Astrocyte (in vitro differentiated cells and primary cell): ENCODE measurements around the gene CERKL. TPM values are rescaled to one million over a fixed set of nuclear protein-coding genes. Genes with fewer than 3 reads are reported as not detected.

ENCODE experiments used
- DNase-seq: peaks from one replicate; pipeline ENCODE4 v3.0.0-alpha.2; 2010; ENCODE audit warnings: low read depth
- FAIRE-seq: peaks from 2 replicates; lab custom pipeline; 2011; peaks lifted over from hg19 to GRCh38; lab: Jason Lieb, UNC
- H2AFZ ChIP-seq: 2 replicates; pipeline ENCODE4 v1.6.0; 2012; ENCODE audit warnings: low read depth, low read length, inconsistent platforms
- H3K27ac ChIP-seq: 2 replicates; pipeline ENCODE4 v1.5.1; 2011; ENCODE audit warnings: low read depth, low read length, inconsistent platforms
- H3K27me3 ChIP-seq: 2 replicates; pipeline ENCODE4 v1.6.0; 2011; ENCODE audit warnings: low read length, inconsistent platforms; ENCODE audit not compliant: insufficient read depth
- H3K36me3 ChIP-seq: 2 replicates; pipeline ENCODE4 v1.5.1; 2011; ENCODE audit warnings: low read length, inconsistent platforms; ENCODE audit not compliant: insufficient read depth
- H3K4me1 ChIP-seq: 2 replicates; pipeline ENCODE4 v1.5.1; 2011; ENCODE audit warnings: low read length, inconsistent platforms; ENCODE audit not compliant: insufficient read depth
- H3K4me2 ChIP-seq: 2 replicates; pipeline ENCODE4 v1.6.0; 2012; ENCODE audit warnings: low read length, inconsistent platforms
- H3K4me3 ChIP-seq: 2 replicates; pipeline ENCODE4 v1.5.1; 2011; ENCODE audit warnings: low read depth, mild to moderate bottlenecking, low read length, inconsistent platforms; ENCODE audit not compliant: insufficient read depth
- H3K79me2 ChIP-seq: 2 replicates; pipeline ENCODE4 v1.6.0; 2012; ENCODE audit warnings: mild to moderate bottlenecking, low read length, inconsistent platforms; ENCODE audit not compliant: insufficient read depth
- H3K9ac ChIP-seq: 2 replicates; pipeline ENCODE4 v1.6.0; 2012; ENCODE audit warnings: mild to moderate bottlenecking, low read length, inconsistent platforms
- H3K9me3 ChIP-seq: 2 replicates; pipeline ENCODE4 v1.5.1; 2012; ENCODE audit warnings: low read depth, mild to moderate bottlenecking, low read length, inconsistent platforms; ENCODE audit not compliant: insufficient read depth
- H4K20me1 ChIP-seq: 2 replicates; pipeline ENCODE4 v1.6.0; 2012; ENCODE audit warnings: low read length, inconsistent platforms; ENCODE audit not compliant: insufficient read depth
- H3K27ac Mint-ChIP-seq: one replicate; pipeline ENCODE4 v1.8.0; 2021; ENCODE audit warnings: mild to moderate bottlenecking, mixed read lengths; ENCODE audit not compliant: unreplicated experiment
- H3K27me3 Mint-ChIP-seq: one replicate; pipeline ENCODE4 v1.8.0; 2021; ENCODE audit warnings: low read depth, mixed read lengths; ENCODE audit not compliant: unreplicated experiment
- H3K36me3 Mint-ChIP-seq: one replicate; pipeline ENCODE4 v1.8.0; 2021; ENCODE audit warnings: low read depth, mixed read lengths; ENCODE audit not compliant: unreplicated experiment
- H3K4me1 Mint-ChIP-seq: one replicate; pipeline ENCODE4 v1.8.0; 2021; ENCODE audit warnings: low read depth, mixed read lengths; ENCODE audit not compliant: unreplicated experiment
- H3K4me3 Mint-ChIP-seq: one replicate; pipeline ENCODE4 v1.8.0; 2021; ENCODE audit warnings: mild to moderate bottlenecking, moderate library complexity, mixed read lengths; ENCODE audit not compliant: unreplicated experiment
- H3K9me3 Mint-ChIP-seq: one replicate; pipeline ENCODE4 v1.8.0; 2021; ENCODE audit warnings: mild to moderate bottlenecking, mixed read lengths; ENCODE audit not compliant: unreplicated experiment
- CTCF ChIP-seq: IDR thresholded peaks from 2 replicates; pipeline ENCODE4 v1.5.1; 2011; ENCODE audit warnings: low read depth, mild to moderate bottlenecking, inconsistent platforms, low read length, moderate library complexity; ENCODE audit not compliant: insufficient read depth
- EZH2 ChIP-seq: IDR thresholded peaks from 2 replicates; pipeline ENCODE4 v1.6.1; 2012; ENCODE audit warnings: mild to moderate bottlenecking, low read length, inconsistent platforms; ENCODE audit not compliant: insufficient read depth
- total RNA-seq: library from RNA; stranded (reverse); gene quantifications from 2 replicates; pipeline ENCODE4 v1.2.1, GENCODE V29; 2021

CERKL gene
- total RNA-seq, 1 donor from 2014 or later, result 0.16 TPM

- no peaks in the 10 kb centered on the region for H3K27me3 ChIP-seq
- H3K4me3 Mint-ChIP-seq, result no peak overlapping the region
- DNase-seq, result no peak
- no peak overlapping the region for H3K4me2 ChIP-seq
- H3K4me1 Mint-ChIP-seq, result peaks cover 3% of the 10 kb centered on the region
- no peaks in the 10 kb centered on the region for H3K9me3 Mint-ChIP-seq
- no peak overlapping the region for H3K27ac ChIP-seq
- no peaks in the 10 kb centered on the region for H3K79me2 ChIP-seq
- no peaks in the 10 kb centered on the region for H3K36me3 Mint-ChIP-seq
- no peak overlapping the region for H3K9ac ChIP-seq
- no peak for TF ChIP-seq EZH2
- TF ChIP-seq CTCF, result no peak
- H3K27me3 Mint-ChIP-seq, result no peaks in the 10 kb centered on the region
- H2AFZ ChIP-seq, result no peak overlapping the region
- no peak overlapping the region for H3K4me3 ChIP-seq
- no peaks in the 10 kb centered on the region for H3K36me3 ChIP-seq
- H3K9me3 ChIP-seq, result no peaks in the 10 kb centered on the region
- H3K4me1 ChIP-seq, result no peaks in the 10 kb centered on the region
- FAIRE-seq, result no peak
- H3K27ac Mint-ChIP-seq, result no peak overlapping the region
- H4K20me1 ChIP-seq, result no peaks in the 10 kb centered on the region
These were observed 136.7 kb downstream of the CERKL start for GRCh38 chr2:181520253-181520652.

- H3K27ac ChIP-seq, result no peak overlapping the region
- H3K27me3 ChIP-seq, result no peaks in the 10 kb centered on the region
- no peaks in the 10 kb centered on the region for H3K4me1 ChIP-seq
- FAIRE-seq (no peak), DNase-seq (peak; percentile 1)
- no peak overlapping the region for H3K9ac ChIP-seq
- Mint-ChIP-seq H3K4me1 (peaks cover 3% of the 10 kb centered on the region), H3K36me3 (no peaks in the 10 kb centered on the region), H3K27me3 (no peaks in the 10 kb centered on the region), H3K4me3 (no peak overlapping the region), H3K9me3 (no peaks in the 10 kb centered on the region), H3K27ac (no peak overlapping the region)
- no peaks in the 10 kb centered on the region for H3K36me3 ChIP-seq
- no peaks in the 10 kb centered on the region for H4K20me1 ChIP-seq
- TF ChIP-seq EZH2 (no peak), CTCF (no peak)
- H3K4me3 ChIP-seq, result no peak overlapping the region
- H3K4me2 ChIP-seq, result no peak overlapping the region
- H2AFZ ChIP-seq, result no peak overlapping the region
- H3K79me2 ChIP-seq, result no peaks in the 10 kb centered on the region
- H3K9me3 ChIP-seq, result no peaks in the 10 kb centered on the region
These were observed 139.1 kb downstream of the CERKL start for GRCh38 chr2:181517685-181518301.

GRCh38 chr2:181516992-181517391 is 139.9 kb downstream of the CERKL start:
- H3K27me3 ChIP-seq, result no peaks in the 10 kb centered on the region
- Mint-ChIP-seq H3K4me1 (peaks cover 3% of the 10 kb centered on the region), H3K27ac (no peak overlapping the region), H3K4me3 (no peak overlapping the region), H3K27me3 (no peaks in the 10 kb centered on the region), H3K9me3 (no peaks in the 10 kb centered on the region), H3K36me3 (peaks cover 2% of the 10 kb centered on the region)
- no peaks in the 10 kb centered on the region for H4K20me1 ChIP-seq
- no peaks in the 10 kb centered on the region for H3K79me2 ChIP-seq
- no peak overlapping the region for H3K4me3 ChIP-seq
- no peak overlapping the region for H3K27ac ChIP-seq
- TF ChIP-seq EZH2, result no peak
- TF ChIP-seq CTCF, result no peak
- H3K36me3 ChIP-seq, result no peaks in the 10 kb centered on the region
- no peak for DNase-seq
- H3K9ac ChIP-seq, result no peak overlapping the region
- no peak for FAIRE-seq
- no peaks in the 10 kb centered on the region for H3K9me3 ChIP-seq
- H2AFZ ChIP-seq, result no peak overlapping the region
- no peak overlapping the region for H3K4me2 ChIP-seq
- no peaks in the 10 kb centered on the region for H3K4me1 ChIP-seq
